Erythroblast (primary cell): ENCODE measurements around the gene OR52K2.

ENCODE experiments used
- GATA1 ChIP-seq: IDR thresholded peaks from 2 replicates; pipeline ENCODE4 v1.6.1; 2011; ENCODE audit warnings: low read depth, mild to moderate bottlenecking, control low read depth, low read length, moderate library complexity
- POLR2A ChIP-seq: IDR thresholded peaks from 2 replicates; pipeline ENCODE4 v1.6.1; 2011; ENCODE audit warnings: mild to moderate bottlenecking, low read length

GRCh38 chr11:4495487-4495886 lies 46.4 kb downstream of the OR52K2 start:
- no peak for TF ChIP-seq POLR2A
- TF ChIP-seq GATA1: no peak
